OCI-LY7 (cell line): ENCODE measurements around the gene GTF2H3. TPM values are rescaled to one million over a fixed set of nuclear protein-coding genes. Genes with fewer than 3 reads are reported as not detected.

Source experiments
- BruUV-seq: library from RNA; stranded (reverse); fragments of 400-500 nt; replicated peaks from 2 replicates; lab custom pipeline; 2021; lab: Mats Ljungman, UMichigan
- CTCF ChIA-PET: fragments of 300-600 bp; sonication (Branson Sonifier 250); formaldehyde crosslinking; loops from one replicate; lab custom pipeline; 2022; ENCODE audit warnings: antibody characterized with exemption; ENCODE audit not compliant: unreplicated experiment; lab: Charles Lee
- POLR2A ChIA-PET: fragments of 300-600 bp; sonication (Branson Sonifier 250); formaldehyde crosslinking; loops from one replicate; lab custom pipeline; 2022; ENCODE audit warnings: antibody characterized with exemption; lab: Charles Lee
- DNase-seq: peaks from one replicate; pipeline ENCODE4 v3.0.0-alpha.2; 2015; ENCODE audit warnings: low spot score
- H2AFZ ChIP-seq: fragments of 200-600 bp; sonication (generic), shearing (Covaris generic); 2 replicates; pipeline ENCODE4 v1.6.1; 2014; ENCODE audit warnings: mild to moderate bottlenecking, antibody characterized with exemption, low read length, moderate library complexity
- H3K27ac ChIP-seq: fragments of 200-600 bp; sonication (generic); 2 replicates; pipeline ENCODE4 v1.5.1; 2014; ENCODE audit warnings: mixed run types, low read depth, mild to moderate bottlenecking, moderate library complexity, low read length, inconsistent platforms; ENCODE audit not compliant: poor library complexity, severe bottlenecking
- H3K36me3 ChIP-seq: fragments of 200-600 bp; sonication (generic); 2 replicates; pipeline ENCODE4 v1.6.1; 2014; ENCODE audit warnings: mild to moderate bottlenecking, antibody characterized with exemption, low read length, moderate library complexity, mixed read lengths; ENCODE audit not compliant: insufficient read depth
- H3K4me1 ChIP-seq: fragments of 200-600 bp; sonication (generic); 2 replicates; pipeline ENCODE4 v1.5.1; 2014; ENCODE audit warnings: mild to moderate bottlenecking, low read length; ENCODE audit not compliant: insufficient read depth, poor library complexity, severe bottlenecking
- H3K4me2 ChIP-seq: fragments of 200-600 bp; sonication (generic); 2 replicates; pipeline ENCODE4 v1.6.1; 2014; ENCODE audit warnings: mild to moderate bottlenecking, low read length
- H3K4me3 ChIP-seq: fragments of 200-600 bp; sonication (generic); 2 replicates; pipeline ENCODE4 v1.5.1; 2014; ENCODE audit warnings: mild to moderate bottlenecking, low read depth, low read length; ENCODE audit not compliant: poor library complexity, severe bottlenecking
- H3K79me2 ChIP-seq: fragments of 200-600 bp; sonication (generic); 2 replicates; pipeline ENCODE4 v1.6.1; 2016; ENCODE audit warnings: low read depth, mild to moderate bottlenecking, low read length, moderate library complexity, mixed read lengths; ENCODE audit not compliant: insufficient read depth
- H3K9me2 ChIP-seq: fragments of 200-600 bp; sonication (generic); 2 replicates; pipeline ENCODE4 v1.6.1; 2016; ENCODE audit warnings: mild to moderate bottlenecking, low read length, mixed read lengths; ENCODE audit not compliant: insufficient read depth
- H3K9me3 ChIP-seq: fragments of 200-600 bp; sonication (generic); 2 replicates; pipeline ENCODE4 v1.6.1; 2014; ENCODE audit warnings: mild to moderate bottlenecking, mixed run types, low read length, mixed read lengths
- H4K20me1 ChIP-seq: fragments of 200-600 bp; sonication (generic); 2 replicates; pipeline ENCODE4 v1.6.1; 2014; ENCODE audit warnings: mild to moderate bottlenecking, antibody characterized with exemption, low read length, moderate library complexity, mixed read lengths; ENCODE audit not compliant: insufficient read depth
- CTCF ChIP-seq: fragments of 200-600 bp; sonication (generic); conservative IDR thresholded peaks from 2 replicates; pipeline ENCODE4 v1.5.1; 2014; ENCODE audit warnings: mild to moderate bottlenecking, antibody characterized with exemption, low read length, moderate library complexity, mixed read lengths
- EZH2phosphoT487 ChIP-seq: fragments of 200-600 bp; sonication (generic); IDR thresholded peaks from 2 replicates; pipeline ENCODE4 v1.6.1; 2018; ENCODE audit warnings: low read depth, borderline replicate concordance, mild to moderate bottlenecking, mixed run types, antibody characterized with exemption, low read length, moderate library complexity, mixed read lengths
- intact Hi-C: fragments of 100-400 bp; cut with micrococcal nuclease; formaldehyde crosslinking; loops from one replicate; pipeline ENCODE4 v1.10.0; 2022; ENCODE audit not compliant: unreplicated experiment
- total RNA-seq, 2 experiments: library from RNA; depleted of rRNA in 1 of 2; stranded (reverse); fragments of >200 nt in 1 of 2; shearing (Covaris generic) in 1 of 2; gene quantifications; 2 replicates each; pipeline ENCODE4 v1.2.3, GENCODE V29; 2014 to 2022

Gene GTF2H3
- total RNA-seq, 2 experiments from 2014 or later, result 18.1 to 51.5 TPM

DNA sequence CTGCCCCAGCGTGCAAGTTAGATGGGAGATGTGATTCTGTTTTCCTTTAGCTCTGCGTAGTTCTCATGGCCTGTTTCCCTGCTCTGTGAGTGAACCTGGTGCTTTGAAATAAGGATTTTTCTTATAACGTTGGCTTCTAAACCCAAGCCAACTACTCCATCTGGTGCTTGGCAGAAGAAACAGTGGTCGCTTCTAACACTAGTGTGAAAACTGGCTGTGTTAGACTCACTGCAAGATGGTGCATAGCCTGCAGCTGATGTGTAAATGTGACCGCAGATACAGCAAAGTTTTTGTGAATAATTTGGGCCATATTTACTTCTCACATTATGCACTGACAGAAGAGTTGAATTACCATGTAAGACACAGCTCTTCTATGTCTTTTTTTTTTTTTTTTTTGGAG is 12.2 kb downstream of the GTF2H3 start:
- POLR2A ChIA-PET, result interaction anchor here (0.6 to 1.8 kb wide), 3 partner anchors 11 to 330 kb away, joined by 3 to 6 read pairs (median 4); no protein-coding TSS in a partner anchor
- Histone ChIP-seq H3K4me2 (no peak overlapping the region), H2AFZ (no peak overlapping the region), H3K4me3 (no peak overlapping the region), H3K36me3 (peaks cover 79% of the 10 kb centered on the region), H3K27ac (no peak overlapping the region), H3K4me1 (no peaks in the 10 kb centered on the region), H3K79me2 (no peaks in the 10 kb centered on the region), H4K20me1 (no peaks in the 10 kb centered on the region), H3K9me2 (no peaks in the 10 kb centered on the region), H3K9me3 (no peaks in the 10 kb centered on the region)
- TF ChIP-seq EZH2phosphoT487 (no peak), CTCF (no peak)
- intact Hi-C loops, result no loop called here
- no TSS peak for BruUV-seq
- DNase-seq, result no peak
- CTCF ChIA-PET, result interaction anchor here (0.6 kb wide), 1 partner anchor 25 kb away, joined by 3 read pairs; the partner anchor contains the start of gene TCTN2

GRCh38 chr12:123648401-123648800 is 14.8 kb downstream of the GTF2H3 start:
- POLR2A ChIA-PET, result no interaction called here
- TF ChIP-seq CTCF (no peak), EZH2phosphoT487 (no peak)

GRCh38 chr12:123654129-123654701 is 20.6 kb downstream of the GTF2H3 start:
- no peak for DNase-seq
- no peaks in the 10 kb centered on the region for H3K9me2 ChIP-seq
- ChIA-PET POLR2A (no interaction called here), CTCF (no interaction called here)
- H3K4me2 ChIP-seq, result no peak overlapping the region
- H3K36me3 ChIP-seq, result peaks cover 92% of the 10 kb centered on the region
- H3K4me3 ChIP-seq, result no peak overlapping the region
- no TSS peak for BruUV-seq
- H3K9me3 ChIP-seq, result no peaks in the 10 kb centered on the region
- intact Hi-C loops, result no loop called here
- H3K4me1 ChIP-seq, result peaks cover 18% of the 10 kb centered on the region
- no peak for TF ChIP-seq EZH2phosphoT487
- no peak for TF ChIP-seq CTCF
- H3K79me2 ChIP-seq, result no peaks in the 10 kb centered on the region
- no peak overlapping the region for H2AFZ ChIP-seq
- no peaks in the 10 kb centered on the region for H4K20me1 ChIP-seq
- H3K27ac ChIP-seq, result no peak overlapping the region

More at GRCh38 chr12:123648401-123648800, 14.8 kb downstream of the GTF2H3 start:
- H3K36me3 ChIP-seq, result peaks cover 92% of the 10 kb centered on the region
- CTCF ChIA-PET, result no interaction called here
- H2AFZ ChIP-seq, result no peak overlapping the region
- H3K4me3 ChIP-seq, result no peak overlapping the region
- intact Hi-C loops, result no loop called here
- H4K20me1 ChIP-seq, result no peaks in the 10 kb centered on the region
- no peak for DNase-seq
- BruUV-seq, result no TSS peak
- no peaks in the 10 kb centered on the region for H3K9me3 ChIP-seq
- no peak overlapping the region for H3K4me2 ChIP-seq
- no peak overlapping the region for H3K27ac ChIP-seq
- no peaks in the 10 kb centered on the region for H3K79me2 ChIP-seq
- no peaks in the 10 kb centered on the region for H3K4me1 ChIP-seq
- no peaks in the 10 kb centered on the region for H3K9me2 ChIP-seq
